Neuronal stem cell (in vitro differentiated cells): ENCODE measurements around the gene TRIM71.
"Not testable (repeated sequence)": the region's sequence is repeated elsewhere in the genome, so short reads cannot be mapped to it uniquely, and the experiment has no call there.

Source experiments
- DNase-seq: peaks from one replicate; pipeline ENCODE4 v3.0.0-alpha.2; 2013; ENCODE audit warnings: low spot score
- H2AFZ ChIP-seq: one replicate; pipeline ENCODE4 v1.6.1; 2013; ENCODE audit warnings: mild to moderate bottlenecking, low read length, inconsistent platforms
- H2AK5ac ChIP-seq: 2 replicates; pipeline ENCODE4 v1.6.1; 2013; ENCODE audit warnings: low read depth, mild to moderate bottlenecking, inconsistent platforms, low read length, moderate library complexity, mixed read lengths
- H2BK120ac ChIP-seq: 2 replicates; pipeline ENCODE4 v1.6.1; 2013; ENCODE audit warnings: low read depth, mild to moderate bottlenecking, inconsistent platforms, low read length, moderate library complexity, mixed read lengths
- H2BK12ac ChIP-seq: one replicate; pipeline ENCODE4 v1.6.1; 2013; ENCODE audit warnings: low read length, inconsistent platforms
- H2BK15ac ChIP-seq: 2 replicates; pipeline ENCODE4 v1.6.1; 2013; ENCODE audit warnings: mild to moderate bottlenecking, low read length, inconsistent platforms, mixed read lengths
- H2BK5ac ChIP-seq: one replicate; pipeline ENCODE4 v1.6.1; 2013; ENCODE audit warnings: inconsistent platforms, mild to moderate bottlenecking, low read length, moderate library complexity
- H3K14ac ChIP-seq: one replicate; pipeline ENCODE4 v1.6.1; 2013; ENCODE audit warnings: low read length, inconsistent platforms
- H3K18ac ChIP-seq: 2 replicates; pipeline ENCODE4 v1.6.1; 2013; ENCODE audit warnings: low read length, inconsistent platforms
- H3K23ac ChIP-seq: 2 replicates; pipeline ENCODE4 v1.6.1; 2013; ENCODE audit warnings: low read depth, mild to moderate bottlenecking, mixed read lengths, low read length, inconsistent platforms; ENCODE audit not compliant: poor library complexity
- H3K27ac ChIP-seq: replicated peaks from 3 replicates; pipeline ENCODE4 v1.5.1; 2013; ENCODE audit warnings: low read length, inconsistent platforms
- H3K27me3 ChIP-seq, 3 experiments: 2 replicates each; pipeline ENCODE4 v1.6.1; 2013; ENCODE audit warnings: low read length in 3 of 3, mild to moderate bottlenecking in 2 of 3, inconsistent platforms in 1 of 3, low read depth in 1 of 3, mixed read lengths in 1 of 3, moderate library complexity in 1 of 3; ENCODE audit not compliant: control insufficient read depth in 3 of 3, insufficient read depth in 3 of 3
- H3K36me3 ChIP-seq, 2 donors: replicated peaks in 1 of 2; 2 replicates each; pipeline ENCODE4 v1.6.1; 2013; ENCODE audit warnings: low read length in 2 of 2; ENCODE audit not compliant: control insufficient read depth in 2 of 2, insufficient read depth in 2 of 2
- H3K4ac ChIP-seq: 2 replicates; pipeline ENCODE4 v1.6.1; 2013; ENCODE audit warnings: inconsistent platforms, mild to moderate bottlenecking, low read length, moderate library complexity
- H3K4me1 ChIP-seq, 2 donors: 1 replicate in 1 of 2; 2 replicates in 1 of 2; pipeline ENCODE4 v1.6.1; 2013; ENCODE audit warnings: low read length in 2 of 2, low read depth in 1 of 2; ENCODE audit not compliant: control insufficient read depth in 2 of 2, insufficient read depth in 1 of 2
- H3K4me2 ChIP-seq: one replicate; pipeline ENCODE4 v1.6.1; 2013; ENCODE audit warnings: mild to moderate bottlenecking, low read length, inconsistent platforms; ENCODE audit not compliant: insufficient read depth, poor library complexity, severe bottlenecking
- H3K4me3 ChIP-seq, 2 donors: 2 replicates each; pipeline ENCODE4 v1.5.1; 2013; ENCODE audit warnings: low read length in 2 of 2, mild to moderate bottlenecking in 2 of 2, inconsistent platforms in 1 of 2, moderate library complexity in 1 of 2
- H3K79me1 ChIP-seq: one replicate; pipeline ENCODE4 v1.6.1; 2013; ENCODE audit warnings: low read depth, mild to moderate bottlenecking, inconsistent platforms, low read length, moderate library complexity
- H3K9ac ChIP-seq: one replicate; pipeline ENCODE4 v1.6.1; 2013; ENCODE audit warnings: mild to moderate bottlenecking, low read depth, low read length, inconsistent platforms; ENCODE audit not compliant: poor library complexity
- H3K9me3 ChIP-seq, 2 donors: replicated peaks in 1 of 2; 2 replicates each; pipeline versions ENCODE3 to v1.6.1; 2013; ENCODE audit warnings: low read length in 2 of 2, mild to moderate bottlenecking in 2 of 2, inconsistent platforms in 1 of 2, low read depth in 1 of 2, mixed read lengths in 1 of 2, moderate library complexity in 1 of 2; ENCODE audit not compliant: control insufficient read depth in 2 of 2, insufficient read depth in 1 of 2
- H4K8ac ChIP-seq: one replicate; pipeline ENCODE4 v1.6.1; 2013; ENCODE audit warnings: low read depth, mild to moderate bottlenecking, inconsistent platforms, low read length, moderate library complexity
- H4K91ac ChIP-seq: one replicate; pipeline ENCODE4 v1.6.1; 2013; ENCODE audit warnings: low read length, low read depth, mild to moderate bottlenecking, inconsistent platforms; ENCODE audit not compliant: poor library complexity
- WGBS, 2 donors: extraction: QIAGEN DNeasy Blood & Tissue Kit; methylation state at CpG; one replicate each; pipeline ENCODE4 v1.1.7; 2013; ENCODE audit warnings: missing lambda C conversion rate in 2 of 2, mixed read lengths in 1 of 2; ENCODE audit not compliant: insufficient read length in 2 of 2, insufficient replicate concordance in 1 of 2; ENCODE audit errors: extremely low coverage in 2 of 2; 5-methylcytosine and 5-hydroxymethylcytosine counted together

The TRIM71 gene

GRCh38 chr3:32939531-32940284 lies 121.9 kb downstream of the TRIM71 start:
- H2AFZ ChIP-seq, H4K8ac ChIP-seq, H2BK15ac ChIP-seq, H3K79me1 ChIP-seq, H3K23ac ChIP-seq, H3K4me1 ChIP-seq, H3K4ac ChIP-seq, H2AK5ac ChIP-seq, H3K9me3 ChIP-seq, H3K27ac ChIP-seq, H2BK120ac ChIP-seq, H2BK5ac ChIP-seq, H3K4me3 ChIP-seq, H3K18ac ChIP-seq, H3K4me2 ChIP-seq, H3K14ac ChIP-seq, H3K36me3 ChIP-seq, H3K27me3 ChIP-seq, H3K9ac ChIP-seq, H2BK12ac ChIP-seq, DNase-seq, H4K91ac ChIP-seq: not testable (repeated sequence)
- WGBS, 2 donors, result no CpG with 5 or more reads among the region's 40 CpGs

DNA sequence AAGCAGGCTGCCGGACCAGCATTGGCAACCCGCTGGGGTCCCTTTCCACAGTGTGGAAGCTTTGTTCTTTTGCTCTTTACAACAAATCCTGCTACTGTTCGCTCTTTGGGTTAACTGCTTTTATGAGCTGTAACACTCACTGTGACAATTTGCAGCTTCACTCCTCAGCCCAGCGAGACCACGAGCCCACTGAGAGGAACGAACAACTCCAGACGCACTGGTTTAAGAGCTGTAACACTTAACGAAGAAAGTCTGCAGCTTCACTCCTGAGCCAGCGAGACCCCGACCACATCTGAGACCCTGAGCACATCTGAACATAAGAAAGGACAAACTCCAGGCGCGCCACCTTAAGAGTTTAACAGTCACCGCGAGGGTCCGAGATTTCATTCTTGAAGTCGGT lies 122.9 kb downstream of the TRIM71 start:
- H3K4me3 ChIP-seq, result no peak overlapping the region
- peaks cover 0 to 1% of the 10 kb centered on the region in 2 donors for H3K4me1 ChIP-seq
- no peak overlapping the region for H2BK5ac ChIP-seq
- no peak for DNase-seq
- H3K18ac ChIP-seq, result no peak overlapping the region
- H3K4me2 ChIP-seq, result no peak overlapping the region
- H3K36me3 ChIP-seq, result no peaks in the 10 kb centered on the region
- H4K91ac ChIP-seq, result no peak overlapping the region
- no peak overlapping the region for H2AK5ac ChIP-seq
- H2BK120ac ChIP-seq, result no peak overlapping the region
- no peaks in the 10 kb centered on the region for H3K9me3 ChIP-seq
- no peak overlapping the region for H3K14ac ChIP-seq
- no peak overlapping the region for H4K8ac ChIP-seq
- H3K27me3 ChIP-seq, result no peaks in the 10 kb centered on the region
- peak overlapping the region; percentile 57 for H2AFZ ChIP-seq
- no peak overlapping the region for H2BK12ac ChIP-seq
- H3K4ac ChIP-seq, result no peak overlapping the region
- H3K79me1 ChIP-seq, result no peaks in the 10 kb centered on the region
- H3K23ac ChIP-seq, result no peak overlapping the region
- H2BK15ac ChIP-seq, result no peak overlapping the region
- no peak overlapping the region for H3K27ac ChIP-seq
- no peak overlapping the region for H3K9ac ChIP-seq
- no CpG with 5 or more reads among the region's 16 CpGs for WGBS, 2 donors

GRCh38 chr3:32945136-32945535 lies 127.3 kb downstream of the TRIM71 start:
- no peak overlapping the region for H3K23ac ChIP-seq
- H3K4me1 ChIP-seq, result peaks cover 0 to 3% of the 10 kb centered on the region in 2 donors
- no peak overlapping the region for H3K27ac ChIP-seq
- no peaks in the 10 kb centered on the region for H3K36me3 ChIP-seq
- no peak overlapping the region for H3K14ac ChIP-seq
- H3K4me2 ChIP-seq, result no peak overlapping the region
- peaks cover 0 to 2% (median 0%) of the 10 kb centered on the region in 3 experiments for H3K27me3 ChIP-seq
- no peak overlapping the region for H3K4ac ChIP-seq
- no peak for DNase-seq
- H3K18ac ChIP-seq, result no peak overlapping the region
- no peak overlapping the region for H2BK15ac ChIP-seq
- WGBS, 2 donors, result no CpG with 5 or more reads among the region's 3 CpGs
- no peak overlapping the region for H3K9ac ChIP-seq
- H2BK5ac ChIP-seq, result no peak overlapping the region
- no peak overlapping the region for H4K91ac ChIP-seq
- no peak overlapping the region for H3K4me3 ChIP-seq
- H2AFZ ChIP-seq, result no peak overlapping the region
- H3K9me3 ChIP-seq, result no peaks in the 10 kb centered on the region
- H2BK12ac ChIP-seq, result no peak overlapping the region
- no peak overlapping the region for H2AK5ac ChIP-seq
- no peaks in the 10 kb centered on the region for H3K79me1 ChIP-seq
- H2BK120ac ChIP-seq, result no peak overlapping the region
- H4K8ac ChIP-seq, result no peak overlapping the region

GRCh38 chr3:32945598-32945997 lies 127.8 kb downstream of the TRIM71 start:
- not testable (repeated sequence) for H4K91ac ChIP-seq, H3K9me3 ChIP-seq, H3K9ac ChIP-seq, H4K8ac ChIP-seq, H3K4me1 ChIP-seq, H2BK5ac ChIP-seq, DNase-seq, H3K14ac ChIP-seq, H3K27ac ChIP-seq, H2AFZ ChIP-seq, H3K18ac ChIP-seq, H3K79me1 ChIP-seq, H2AK5ac ChIP-seq, H3K36me3 ChIP-seq, H2BK15ac ChIP-seq, H3K4me2 ChIP-seq, H3K4me3 ChIP-seq, H2BK120ac ChIP-seq, H3K23ac ChIP-seq, H3K27me3 ChIP-seq, H2BK12ac ChIP-seq, H3K4ac ChIP-seq
- no CpG with 5 or more reads among the region's 12 CpGs for WGBS, 2 donors
